HT1080 (cell line): Measurements from ENCODE around the gene MIA2. TPM values are rescaled to one million over a fixed set of nuclear protein-coding genes. Genes with fewer than 3 reads are reported as not detected.
A peak's percentile ranks its signal among the peaks of the same experiment; 100 is the strongest.

Source experiments
- DNase-seq: peaks from one replicate; pipeline ENCODE4 v3.0.0-alpha.2; 2015; ENCODE audit warnings: low read depth
- total RNA-seq: library from RNA; depleted of rRNA; stranded (reverse); fragments of >200 nt; shearing (Covaris generic); gene quantifications from 2 replicates; pipeline ENCODE4 v1.2.3, GENCODE V29; 2014

Gene MIA2
- total RNA-seq, 1 experiment from 2014 or later = 8.4 TPM

DNA sequence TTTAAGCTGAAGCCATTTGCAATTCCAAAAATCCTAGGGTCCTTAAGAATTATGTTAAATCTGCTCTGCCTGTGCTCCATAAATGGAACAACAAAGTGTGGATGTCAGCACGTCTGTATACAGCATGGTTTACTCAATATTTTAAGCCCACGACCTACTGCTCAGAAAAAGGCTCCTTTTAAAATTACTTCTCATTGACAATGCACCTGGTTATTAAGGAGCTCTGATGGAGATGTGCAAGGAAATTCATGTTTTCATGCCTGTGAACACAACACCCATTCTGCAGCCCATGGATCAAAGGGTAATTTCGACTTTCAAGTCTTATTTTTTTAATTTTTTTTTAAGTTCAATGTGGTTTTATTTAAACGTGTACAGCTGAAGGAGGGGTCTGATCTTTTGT is 150.5 kb downstream of the MIA2 start:
- DNase-seq = no peak

DNA sequence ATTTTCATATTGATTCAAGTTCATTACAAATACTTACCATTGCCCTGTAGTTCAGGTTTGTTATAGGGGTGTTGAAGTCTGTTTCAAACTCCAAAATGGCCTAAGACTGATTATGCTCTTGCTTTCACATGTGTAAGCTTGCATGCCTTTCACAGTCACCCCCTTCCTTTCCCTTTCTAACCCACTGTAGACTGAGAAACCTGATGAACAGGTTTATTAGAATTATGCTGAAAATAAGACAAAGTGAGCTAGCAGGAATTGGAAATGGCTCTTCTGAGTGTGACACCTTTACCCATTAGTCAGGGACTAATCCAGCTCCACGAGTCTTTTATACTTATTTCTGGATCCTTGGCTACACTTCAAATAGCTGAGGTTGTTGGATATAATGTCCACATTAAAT is 159.6 kb downstream of the MIA2 start:
- DNase-seq = no peak

DNA sequence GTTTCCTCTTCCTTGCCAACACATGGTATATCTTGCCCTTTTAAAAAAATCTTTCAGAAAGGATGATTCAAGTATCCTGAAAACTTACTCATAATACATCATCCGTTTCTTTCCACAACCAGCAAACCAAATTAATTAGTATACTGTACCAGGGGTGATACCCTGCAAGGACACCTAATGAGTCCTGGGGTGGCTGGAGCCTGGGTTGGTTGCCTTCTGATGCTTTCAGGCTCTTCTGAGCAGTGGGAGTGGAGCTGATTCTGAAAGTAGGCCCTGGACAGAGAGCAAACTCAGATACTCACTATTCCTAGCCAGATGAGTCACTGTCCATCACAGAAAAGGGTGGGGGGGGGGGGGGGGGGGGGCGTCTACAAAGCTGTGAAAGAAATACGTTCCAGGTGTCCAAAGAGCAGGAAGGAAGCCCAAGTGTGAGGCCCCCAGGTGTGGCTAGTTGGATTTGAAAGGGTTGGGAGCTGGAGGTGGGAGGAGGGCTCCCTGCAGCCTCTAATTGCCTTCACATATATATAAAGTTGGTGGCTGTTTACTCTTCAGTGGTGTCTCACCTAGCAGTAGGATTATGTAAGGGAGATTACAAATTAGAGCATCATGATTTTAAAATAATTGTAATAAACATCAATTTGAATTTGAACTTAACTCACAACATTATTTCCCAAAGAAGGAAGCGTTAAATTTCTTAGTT is 162.0 kb downstream of the MIA2 start:
- DNase-seq = peak; percentile 50

DNA sequence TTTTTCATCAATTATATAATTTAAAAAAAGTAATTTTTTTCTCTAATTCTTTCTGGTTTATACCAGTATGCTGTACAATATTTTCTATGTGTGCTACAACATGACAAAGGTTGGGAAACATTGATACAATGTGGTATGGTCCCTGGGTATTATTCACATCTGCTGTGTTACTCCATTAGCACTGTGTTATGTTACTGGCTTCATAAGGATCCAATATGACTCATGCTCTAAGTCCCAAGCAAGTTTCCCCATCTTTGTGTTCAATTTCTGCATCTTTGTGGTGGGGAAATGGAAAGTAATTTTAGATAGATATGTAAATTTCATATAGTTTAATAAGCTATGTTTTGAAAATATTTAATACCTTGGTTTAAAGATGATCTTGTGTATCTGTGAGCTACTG is 162.7 kb downstream of the MIA2 start:
- no peak for DNase-seq

DNA sequence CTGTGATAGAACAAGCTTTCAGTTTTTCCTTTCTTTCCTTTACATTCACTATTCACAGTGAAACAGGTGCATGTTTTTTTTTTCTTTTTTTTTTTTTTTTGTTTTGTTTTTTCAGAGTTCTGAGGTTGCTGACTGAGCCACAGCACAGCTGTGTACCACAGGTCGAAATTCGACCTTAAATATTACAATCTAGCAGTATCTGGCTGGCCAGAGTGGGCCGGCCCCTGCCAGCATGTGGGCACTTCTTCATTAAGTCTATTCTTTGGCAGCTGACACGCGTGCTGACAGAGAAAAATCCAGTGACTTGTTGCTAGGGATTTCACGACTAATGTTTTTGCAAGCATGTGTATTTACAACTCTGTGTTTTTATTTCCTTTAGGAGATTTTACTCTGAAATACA is 164.7 kb downstream of the MIA2 start:
- DNase-seq = no peak

DNA sequence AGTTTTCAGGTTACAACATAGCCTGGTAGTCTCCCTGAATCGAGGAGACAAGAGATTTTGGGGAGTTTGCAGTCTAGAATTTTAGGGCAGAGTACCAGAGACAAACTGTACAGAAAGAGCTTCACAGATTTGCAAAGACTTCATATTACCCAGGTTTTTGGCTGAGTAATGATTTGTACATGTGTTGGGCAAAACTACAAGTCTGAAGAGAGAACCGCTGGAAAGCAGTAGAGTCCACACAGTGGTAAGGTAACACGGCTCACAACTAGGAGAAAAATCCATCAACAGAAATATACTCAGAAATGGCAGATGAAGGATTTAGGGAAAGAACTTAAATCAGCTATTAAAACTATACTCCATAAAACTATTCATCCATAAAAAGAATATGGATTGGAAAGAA is 172.8 kb downstream of the MIA2 start:
- DNase-seq = no peak

DNA sequence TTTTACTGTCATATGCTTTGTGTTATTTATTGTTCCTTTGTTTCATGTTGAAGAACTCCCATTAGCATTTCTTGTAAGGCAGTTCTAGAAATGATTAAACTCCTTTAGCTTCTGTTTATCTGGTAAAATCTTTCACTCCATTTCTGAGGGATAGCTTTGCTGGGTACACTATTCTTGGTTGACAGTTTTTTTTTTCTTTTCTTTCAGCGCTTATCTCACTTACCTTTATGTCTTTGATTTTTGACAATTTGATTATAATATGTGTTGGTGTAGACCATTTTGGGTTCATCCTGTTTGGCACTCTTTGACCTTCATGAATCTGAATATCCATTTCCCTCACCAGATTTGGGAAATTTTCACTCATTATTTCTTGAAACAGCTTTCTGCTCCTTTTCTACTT is 182.4 kb downstream of the MIA2 start:
- DNase-seq = no peak

DNA sequence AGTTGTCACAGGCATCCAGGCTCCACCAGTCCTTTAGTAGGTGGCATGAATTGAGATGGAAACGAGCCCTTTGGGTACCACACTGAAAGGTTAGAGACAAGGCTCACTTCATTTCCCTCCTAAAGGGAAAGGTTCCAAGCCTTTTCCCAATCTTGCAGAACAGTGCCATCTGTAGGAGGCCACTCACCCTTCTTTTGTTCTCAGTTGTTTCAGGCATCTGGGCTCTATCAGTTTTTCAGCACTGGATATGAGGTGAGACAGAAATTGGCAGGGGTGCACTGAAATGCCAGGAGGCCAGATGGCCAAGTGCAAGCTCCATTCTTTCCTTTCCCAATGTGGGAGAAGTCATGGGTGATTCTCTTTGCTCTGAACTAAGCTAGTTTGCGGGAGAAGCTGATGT is 183.3 kb downstream of the MIA2 start:
- peak; percentile 18 for DNase-seq

DNA sequence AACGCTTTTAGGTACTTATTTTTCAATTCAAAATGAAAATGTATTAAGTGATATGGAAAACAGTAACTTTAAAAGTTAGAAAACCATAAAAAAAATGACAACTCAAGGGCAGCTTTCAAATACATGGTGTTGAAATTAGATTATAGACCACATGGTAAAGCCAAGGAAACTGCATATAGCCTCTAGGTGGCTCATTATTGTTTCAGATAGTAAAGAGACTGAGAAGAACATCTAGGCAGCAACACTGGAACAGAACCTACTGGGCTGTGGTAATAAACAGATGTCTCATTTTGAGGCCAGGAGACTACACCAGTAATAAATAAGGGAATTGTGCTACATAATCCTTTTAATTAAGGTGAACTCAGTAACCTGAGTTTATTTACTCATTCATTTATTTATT is 185.6 kb downstream of the MIA2 start:
- DNase-seq = no peak

DNA sequence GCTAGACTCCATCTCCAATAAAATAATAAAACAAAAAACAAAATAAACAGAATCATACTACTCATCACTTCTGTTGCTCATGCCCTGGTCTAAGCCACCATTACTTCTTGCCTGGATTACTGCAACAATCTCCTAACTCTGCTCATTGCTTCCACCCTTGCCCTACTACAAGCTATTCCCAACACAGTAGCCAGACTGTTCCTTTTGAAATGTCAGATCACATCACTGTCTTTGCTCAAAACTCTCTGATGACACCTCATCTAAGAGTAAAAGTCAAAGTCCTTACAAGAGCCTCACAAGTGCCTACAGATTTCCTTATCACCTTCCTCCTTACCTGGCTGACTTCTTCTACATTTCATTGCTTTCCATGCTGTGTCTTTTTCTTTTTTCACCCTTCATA is 188.5 kb downstream of the MIA2 start:
- DNase-seq = no peak

DNA sequence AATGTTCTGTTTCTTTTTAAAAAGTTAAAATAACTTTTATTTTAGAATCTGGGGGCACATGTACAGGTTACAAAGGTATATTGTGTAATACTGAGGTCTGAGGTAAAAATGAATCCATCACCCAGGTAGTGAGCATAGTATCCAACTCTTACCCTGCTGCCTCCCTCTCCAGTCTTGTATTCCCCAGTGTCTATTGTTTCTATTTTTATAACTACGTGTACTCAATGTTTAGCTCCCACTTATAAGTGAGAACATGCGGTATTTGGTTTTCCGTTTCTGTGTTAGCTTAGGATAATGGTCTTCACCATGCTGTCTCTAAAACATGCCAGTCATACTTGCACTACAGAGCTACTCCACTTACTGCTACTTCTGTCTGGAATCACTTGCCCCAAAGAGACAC is 190.1 kb downstream of the MIA2 start:
- DNase-seq = no peak

DNA sequence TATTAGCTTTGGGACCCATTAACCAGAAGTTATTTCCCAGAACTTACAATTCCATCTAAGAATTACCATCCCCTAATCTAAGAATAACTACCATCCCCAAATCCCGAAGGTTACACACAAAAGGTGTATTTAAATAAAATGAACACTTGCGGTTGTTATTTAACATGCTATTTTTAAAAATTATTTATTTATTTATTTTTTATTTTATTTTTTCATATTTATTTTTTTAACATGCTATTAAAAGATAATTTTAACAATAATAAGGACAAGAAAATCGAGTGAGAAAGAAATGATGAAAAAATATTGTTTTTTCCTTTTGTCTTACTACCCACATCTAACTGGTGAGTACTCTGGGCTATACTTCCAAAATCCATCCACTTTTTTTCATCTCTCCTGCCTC is 192.2 kb downstream of the MIA2 start:
- DNase-seq = no peak

DNA sequence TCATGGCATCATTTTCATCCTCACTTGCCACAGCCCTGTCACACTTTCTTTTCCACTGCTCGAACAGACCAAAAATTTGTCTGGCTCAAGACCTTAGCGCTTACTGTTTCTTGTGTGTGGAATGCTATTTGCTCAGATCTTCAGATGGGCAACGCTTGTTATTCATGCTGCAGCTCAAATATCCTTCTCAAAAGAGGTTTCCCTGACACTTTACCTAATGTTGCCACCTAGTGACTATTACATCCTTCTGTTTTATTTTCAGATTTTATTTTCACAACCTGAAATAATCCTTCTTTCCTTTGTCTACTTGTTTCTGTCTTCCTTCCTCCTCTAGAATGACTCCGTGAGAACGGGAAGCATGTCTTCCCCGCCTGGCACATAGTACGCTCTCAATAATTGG is 192.9 kb downstream of the MIA2 start:
- DNase-seq = peak; percentile 63

DNA sequence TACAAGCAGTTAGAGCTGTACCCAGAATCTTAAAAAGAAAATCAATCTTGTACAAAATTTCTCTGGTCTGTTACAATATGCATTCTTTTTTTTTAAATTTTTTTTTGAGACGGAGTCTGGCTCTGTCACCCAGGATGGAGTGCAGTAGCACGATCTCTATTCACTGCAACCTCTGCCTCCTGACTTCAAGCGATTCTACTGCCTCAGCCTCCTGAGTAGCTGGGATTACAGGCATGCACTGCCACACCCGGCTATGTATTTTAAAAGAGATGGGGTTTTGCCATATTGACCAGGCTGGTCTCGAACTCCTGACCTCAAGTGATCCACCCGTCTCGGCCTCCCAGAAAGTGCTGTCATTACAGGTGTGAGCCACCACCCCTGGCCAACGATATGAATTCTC is 194.4 kb downstream of the MIA2 start:
- DNase-seq = no peak

DNA sequence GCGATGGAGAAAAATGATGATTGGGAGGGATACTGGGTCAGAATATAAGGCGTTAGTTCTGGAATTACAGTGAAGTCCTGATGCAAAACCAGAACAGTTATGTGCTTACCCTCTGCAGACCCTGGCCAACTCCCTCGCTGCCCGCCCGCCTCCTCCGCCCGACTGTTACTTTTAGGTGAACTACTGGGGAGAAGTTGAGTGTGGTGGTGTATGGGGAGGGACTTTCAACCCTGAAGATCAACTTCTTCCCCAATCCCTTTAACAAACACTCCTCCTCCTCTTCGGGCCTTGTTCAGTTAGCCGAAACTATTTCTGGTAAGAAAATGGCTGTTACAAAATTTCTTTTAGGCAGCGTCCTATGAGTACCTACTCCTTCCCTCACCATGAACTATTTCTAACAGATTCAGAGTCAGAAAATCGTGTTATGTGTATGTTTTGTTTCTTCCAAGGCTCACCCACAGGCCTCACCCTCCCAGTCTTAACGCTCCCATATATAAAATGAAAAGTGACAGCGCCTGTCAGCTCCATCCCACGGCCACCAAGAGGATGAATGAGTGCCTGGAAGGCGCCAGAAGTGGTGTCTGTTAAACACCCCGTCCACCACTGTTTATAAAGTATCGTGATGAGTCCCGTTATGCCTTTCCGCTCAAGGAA is 197.2 kb downstream of the MIA2 start:
- DNase-seq = peak; percentile 12

DNA sequence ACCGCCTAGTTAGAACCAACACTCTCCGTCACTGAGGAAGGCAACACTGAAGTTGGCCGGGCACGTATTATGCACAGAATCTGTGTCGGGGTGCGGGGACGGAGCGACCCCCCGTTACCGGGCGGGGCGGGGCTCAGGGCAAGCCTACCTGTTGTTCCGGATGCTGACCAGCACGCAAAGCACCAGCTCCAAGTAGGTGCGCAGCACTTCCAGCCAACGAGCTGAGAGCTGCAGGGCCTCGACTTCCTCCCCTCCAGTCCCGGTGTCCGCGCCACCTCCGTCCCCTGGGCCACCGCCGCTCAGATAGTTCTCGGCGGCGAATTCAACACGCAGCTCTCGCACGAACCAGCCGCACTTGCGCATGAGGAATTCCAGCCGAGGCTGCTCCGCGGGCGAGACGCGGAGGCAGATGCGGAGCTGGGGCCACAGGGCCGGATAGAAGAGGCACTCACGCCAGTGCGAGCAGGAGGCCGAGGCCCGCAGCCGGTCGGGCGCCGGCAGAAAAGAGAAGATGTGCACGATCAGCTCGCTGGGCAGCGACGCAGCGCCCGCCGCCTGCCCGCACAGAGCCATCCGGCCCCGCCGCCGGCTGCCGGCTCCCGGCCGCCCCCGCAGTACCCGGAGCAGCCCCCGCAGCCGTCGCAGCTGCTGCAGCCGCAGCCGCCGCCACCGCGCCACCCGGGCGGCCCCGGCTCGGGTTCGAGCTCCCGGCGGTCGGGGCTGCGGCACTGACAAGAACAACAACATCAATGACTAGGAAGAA is 197.9 kb downstream of the MIA2 start:
- DNase-seq = peak; percentile 19

DNA sequence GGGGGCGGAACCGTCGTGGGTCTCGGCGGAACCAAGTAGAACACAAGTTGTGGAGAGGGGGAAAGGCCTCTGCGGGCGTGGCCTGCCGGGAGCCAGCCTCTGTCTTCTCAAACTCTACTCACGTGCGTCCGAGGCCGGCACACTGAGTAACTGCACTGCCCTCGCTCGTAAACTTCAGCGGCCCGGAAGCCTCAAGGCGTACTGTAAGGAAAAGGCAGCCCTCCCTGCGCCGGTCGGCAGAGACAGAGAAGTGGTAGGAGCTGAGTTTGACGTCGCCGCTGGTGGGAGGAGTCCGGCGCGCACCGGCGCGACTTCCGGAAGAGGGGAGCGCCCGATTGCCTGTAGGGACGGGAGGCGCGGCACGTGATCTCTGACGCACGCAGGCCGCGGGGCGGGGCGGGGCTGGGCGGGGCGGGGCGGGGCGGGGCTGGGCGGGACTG is 198.5 kb downstream of the MIA2 start, which contains the start of gene FBXO33:
Gene FBXO33, minus strand, starts transcription at position 255 of the 440 bp plus-strand sequence. CDS start 271 bp downstream, outside the sequence.
- DNase-seq = peak; percentile 96

DNA sequence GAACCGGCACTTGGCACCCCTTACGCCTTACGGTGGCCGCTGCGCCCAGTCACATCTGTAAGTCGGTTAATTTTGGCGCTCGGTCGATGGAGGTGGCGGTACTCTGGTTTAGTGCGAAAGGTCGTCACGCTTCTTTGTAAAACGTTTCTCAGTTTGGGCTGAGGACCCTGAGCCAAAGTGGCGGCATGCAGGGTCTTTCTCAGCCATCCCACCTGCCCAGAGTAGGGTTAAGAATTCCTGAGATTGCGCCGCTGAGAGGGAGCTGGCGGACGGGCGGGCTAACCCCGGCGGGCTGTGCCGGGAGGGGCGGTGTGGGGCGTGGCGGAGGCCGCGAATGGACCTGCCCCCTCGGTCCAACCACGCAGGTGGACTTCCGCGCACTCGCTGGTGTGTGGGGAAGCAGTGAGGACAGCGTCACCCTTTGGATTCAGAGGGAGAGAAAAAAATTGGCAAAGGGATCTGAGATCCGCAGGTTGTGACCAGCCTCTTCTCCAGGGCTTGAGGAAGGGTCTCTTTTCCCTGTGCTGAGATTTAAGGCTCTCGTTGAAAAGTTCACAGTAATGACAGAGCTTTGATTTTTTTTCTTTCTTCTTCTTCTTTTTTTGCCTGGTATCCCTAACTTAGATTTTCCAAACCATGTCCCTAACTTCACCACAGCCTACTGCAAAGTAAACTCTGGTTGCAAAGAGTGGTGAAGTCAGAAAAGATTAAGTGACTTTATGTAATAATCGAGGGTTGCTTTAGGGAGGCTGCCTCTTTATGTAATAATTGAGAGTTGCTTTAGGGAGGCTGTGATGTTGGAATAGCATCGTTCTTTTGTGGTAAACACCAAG is 199.1 kb downstream of the MIA2 start:
- peak; percentile 89 for DNase-seq

DNA sequence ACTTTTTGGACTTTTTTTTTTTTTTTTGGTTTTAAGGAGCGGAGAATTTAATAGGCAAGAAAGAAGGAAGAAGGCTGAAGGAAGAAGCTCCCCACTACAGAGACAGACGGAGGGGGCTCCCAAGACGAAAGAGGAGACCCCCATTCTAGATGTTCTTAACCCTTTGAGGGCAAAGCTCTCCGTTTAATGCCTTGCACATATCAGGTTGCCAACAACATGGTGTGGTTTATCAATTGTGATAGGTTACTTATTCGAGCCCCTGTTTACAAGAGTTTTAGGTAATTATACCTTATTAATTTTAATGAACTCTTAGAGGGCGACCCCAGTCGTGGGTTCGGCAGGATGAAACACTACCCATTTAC is 199.7 kb downstream of the MIA2 start:
- no peak for DNase-seq

DNA sequence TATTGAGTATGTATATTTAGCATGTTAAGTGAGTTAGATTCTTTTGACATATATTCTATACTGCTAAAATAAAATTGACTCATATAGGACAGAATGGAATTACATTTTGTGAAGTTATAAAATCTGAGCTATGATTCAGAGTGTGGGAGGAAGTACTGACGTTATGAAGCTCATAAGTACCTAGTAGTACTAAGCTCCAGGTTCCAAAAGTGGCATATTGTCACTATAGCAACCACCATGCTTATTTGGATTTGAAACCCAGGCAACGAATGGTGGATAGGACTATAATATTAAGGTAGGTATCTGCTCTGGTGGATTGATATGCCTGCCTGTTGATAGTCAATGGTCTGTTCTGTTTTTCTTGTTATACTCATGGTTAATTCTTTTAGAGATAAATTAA is 200.7 kb downstream of the MIA2 start:
- DNase-seq = peak; percentile 29

DNA sequence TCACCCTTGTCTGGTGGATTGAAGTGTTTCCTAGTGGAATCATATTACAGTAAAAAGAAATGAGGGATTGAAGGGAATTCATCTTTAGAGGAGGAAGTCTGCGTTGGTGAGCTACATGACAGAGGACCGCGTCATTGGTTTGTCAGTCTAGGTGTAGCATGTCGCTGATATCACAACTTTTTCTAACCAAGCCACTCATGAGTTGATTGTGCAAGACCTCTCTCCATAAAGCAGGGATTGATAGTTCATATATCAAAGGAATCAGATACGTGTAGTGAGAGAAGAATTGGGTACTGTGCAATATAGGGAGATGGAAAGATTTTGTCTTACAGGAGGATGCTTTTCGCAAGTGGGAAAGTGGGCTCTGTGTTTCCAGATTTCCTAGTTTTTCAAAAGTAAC is 201.5 kb downstream of the MIA2 start:
- no peak for DNase-seq
